ENCODE data around the gene LRMDA.

GRCh38 chr10:75935240-75935639 is 503.8 kb downstream of the LRMDA start:
- TF ChIP-seq, protein P1, sequence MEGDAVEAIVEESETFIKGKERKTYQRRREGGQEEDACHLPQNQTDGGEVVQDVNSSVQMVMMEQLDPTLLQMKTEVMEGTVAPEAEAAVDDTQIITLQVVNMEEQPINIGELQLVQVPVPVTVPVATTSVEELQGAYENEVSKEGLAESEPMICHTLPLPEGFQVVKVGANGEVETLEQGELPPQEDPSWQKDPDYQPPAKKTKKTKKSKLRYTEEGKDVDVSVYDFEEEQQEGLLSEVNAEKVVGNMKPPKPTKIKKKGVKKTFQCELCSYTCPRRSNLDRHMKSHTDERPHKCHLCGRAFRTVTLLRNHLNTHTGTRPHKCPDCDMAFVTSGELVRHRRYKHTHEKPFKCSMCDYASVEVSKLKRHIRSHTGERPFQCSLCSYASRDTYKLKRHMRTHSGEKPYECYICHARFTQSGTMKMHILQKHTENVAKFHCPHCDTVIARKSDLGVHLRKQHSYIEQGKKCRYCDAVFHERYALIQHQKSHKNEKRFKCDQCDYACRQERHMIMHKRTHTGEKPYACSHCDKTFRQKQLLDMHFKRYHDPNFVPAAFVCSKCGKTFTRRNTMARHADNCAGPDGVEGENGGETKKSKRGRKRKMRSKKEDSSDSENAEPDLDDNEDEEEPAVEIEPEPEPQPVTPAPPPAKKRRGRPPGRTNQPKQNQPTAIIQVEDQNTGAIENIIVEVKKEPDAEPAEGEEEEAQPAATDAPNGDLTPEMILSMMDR (IDR thresholded peaks at IDR 0.05), result no peak
- no peak for TF ChIP-seq POLR2A (IDR thresholded peaks at IDR 0.05)
